Muscle of arm (tissue), 14 donors: Measurements from ENCODE around the gene FUOM. TPM values are rescaled to one million over a fixed set of nuclear protein-coding genes. Genes with fewer than 3 reads are reported as not detected.

Source experiments
- DNase-seq: peaks from one replicate; pipeline ENCODE4 v3.0.0-alpha.2; 2013
- long read RNA-seq, 11 donors: transcript quantifications; one replicate each; lab custom pipeline, GENCODE V29; 2026
- polyA plus RNA-seq, 12 donors: library from polyadenylated mRNA; unstranded; fragments of 120-200 nt; gene quantifications; one replicate each; pipeline ENCODE4 v1.2.1, GENCODE V29; 2013; ENCODE audit not compliant: insufficient read length in 12 of 12

The FUOM gene, protein sequence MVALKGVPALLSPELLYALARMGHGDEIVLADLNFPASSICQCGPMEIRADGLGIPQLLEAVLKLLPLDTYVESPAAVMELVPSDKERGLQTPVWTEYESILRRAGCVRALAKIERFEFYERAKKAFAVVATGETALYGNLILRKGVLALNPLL
- polyA plus RNA-seq = 1 to 10 TPM in 10 of 12 donors, not detected in 2; 3.7 to 7.6 (median 4.7) TPM
- long read RNA-seq, donor 1, transcript FUOM-201 (6 exons, 709 nt) = major isoform, 34 of 44 reads
- long read RNA-seq, donor 1, transcript FUOM-203 (6 exons, 762 nt) = minor isoform, 8 of 44 reads
- long read RNA-seq, donor 1, partial matches to known transcripts = 0 of 44 reads
- long read RNA-seq, donor 1, other reads (novel, unspliced or antisense) = 0 of 44 reads
- long read RNA-seq, donor 2, partial matches to known transcripts = 0 of 2 reads
- long read RNA-seq, donor 2, other reads (novel, unspliced or antisense) = 0 of 2 reads
- long read RNA-seq, donor 3 = 0 reads
- long read RNA-seq, donor 4, partial matches to known transcripts = 0 of 2 reads
- long read RNA-seq, donor 4, other reads (novel, unspliced or antisense) = 0 of 2 reads
- long read RNA-seq, donor 5 = 0 reads
- long read RNA-seq, donor 6, partial matches to known transcripts = 0 of 3 reads
- long read RNA-seq, donor 6, other reads (novel, unspliced or antisense) = 0 of 3 reads
- long read RNA-seq, donor 7, partial matches to known transcripts = 0 of 2 reads
- long read RNA-seq, donor 7, other reads (novel, unspliced or antisense) = 0 of 2 reads
- long read RNA-seq, donor 8, partial matches to known transcripts = 0 of 2 reads
- long read RNA-seq, donor 8, other reads (novel, unspliced or antisense) = 0 of 2 reads
- long read RNA-seq, donor 9, partial matches to known transcripts = 0 of 2 reads
- long read RNA-seq, donor 9, other reads (novel, unspliced or antisense) = 0 of 2 reads
- long read RNA-seq, donor 10, partial matches to known transcripts = 0 of 1 reads
- long read RNA-seq, donor 10, other reads (novel, unspliced or antisense) = 0 of 1 reads
- long read RNA-seq, donor 11, partial matches to known transcripts = 0 of 2 reads
- long read RNA-seq, donor 11, other reads (novel, unspliced or antisense) = 0 of 2 reads

DNA sequence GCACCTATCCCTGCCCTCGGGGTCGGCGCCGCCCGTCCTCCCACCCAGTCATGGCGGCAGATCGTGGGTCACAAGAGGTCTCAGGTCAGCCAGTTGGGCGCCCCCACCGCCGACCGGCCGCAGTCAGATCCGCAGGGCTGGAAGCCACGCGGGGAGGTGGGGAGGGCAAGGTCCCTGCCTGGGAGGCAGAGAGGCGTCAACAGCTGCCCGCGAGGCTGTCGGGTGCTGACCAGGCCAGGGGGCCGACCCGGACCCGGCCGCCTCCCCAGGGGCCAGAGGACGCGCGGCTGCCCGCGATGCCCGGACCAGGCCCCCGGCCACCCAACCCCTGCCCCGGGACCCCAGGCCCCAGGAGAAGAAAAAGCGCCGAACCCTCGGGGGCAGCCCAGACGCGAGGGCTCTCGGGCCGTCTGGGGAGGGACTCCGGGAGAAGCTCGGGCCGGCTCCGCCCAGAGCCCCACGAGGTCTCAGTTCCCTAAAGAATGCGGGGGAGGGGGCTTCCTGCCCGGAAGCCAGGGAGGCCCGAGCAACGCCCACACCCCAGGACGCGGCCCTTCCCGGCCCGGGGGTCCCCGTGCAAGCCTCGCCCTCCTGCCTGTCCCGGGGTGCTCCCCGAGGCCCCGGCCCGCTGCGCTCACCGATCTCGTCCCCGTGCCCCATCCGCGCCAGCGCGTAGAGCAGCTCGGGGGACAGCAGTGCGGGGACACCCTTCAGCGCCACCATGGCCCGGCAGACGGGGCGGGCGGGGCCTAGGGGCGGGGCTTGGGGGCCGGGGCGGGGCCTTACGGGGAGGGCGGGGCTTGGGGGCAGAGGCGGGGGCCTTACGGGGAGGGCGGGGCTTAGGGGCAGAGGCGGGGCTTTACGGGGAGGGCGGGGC is at the start of gene FUOM:
TSS of gene FUOM (minus strand) at position 735 of the 877 bp plus-strand sequence. CDS start at position 723, 12 bp downstream.
- DNase-seq = no peak

DNA sequence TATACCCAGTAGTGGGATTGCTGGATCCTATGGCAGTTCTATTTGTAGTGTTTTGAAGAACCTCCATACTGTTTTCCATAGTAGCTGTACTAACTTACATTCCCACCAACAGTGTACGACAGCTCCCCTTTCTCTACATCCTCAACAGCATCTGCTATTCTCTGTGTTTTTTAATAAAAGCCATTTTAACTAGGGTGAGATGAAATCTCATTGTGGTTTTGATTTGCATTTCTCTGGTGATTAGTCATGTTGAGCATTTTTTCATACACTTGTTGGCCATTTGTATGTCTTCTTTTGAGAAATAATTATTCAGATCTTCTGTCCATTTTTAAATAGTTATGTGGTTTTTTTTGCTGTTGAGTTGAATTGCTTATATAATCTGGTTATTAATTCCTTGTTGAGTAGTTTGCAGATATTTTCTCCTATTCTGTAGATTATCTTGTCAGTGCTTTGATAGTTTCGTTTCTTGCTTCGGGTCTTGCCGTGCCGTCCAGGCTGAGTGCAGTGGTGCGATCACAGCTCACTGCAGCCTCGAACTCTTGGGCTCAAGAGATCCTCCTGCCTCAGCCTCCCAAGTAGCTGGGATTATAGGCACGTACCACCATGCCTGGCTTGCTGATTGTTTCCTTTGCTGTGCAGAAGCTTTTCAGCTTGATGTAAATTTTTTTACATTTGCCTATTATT is 48.2 kb upstream of the FUOM start:
- DNase-seq = no peak

DNA sequence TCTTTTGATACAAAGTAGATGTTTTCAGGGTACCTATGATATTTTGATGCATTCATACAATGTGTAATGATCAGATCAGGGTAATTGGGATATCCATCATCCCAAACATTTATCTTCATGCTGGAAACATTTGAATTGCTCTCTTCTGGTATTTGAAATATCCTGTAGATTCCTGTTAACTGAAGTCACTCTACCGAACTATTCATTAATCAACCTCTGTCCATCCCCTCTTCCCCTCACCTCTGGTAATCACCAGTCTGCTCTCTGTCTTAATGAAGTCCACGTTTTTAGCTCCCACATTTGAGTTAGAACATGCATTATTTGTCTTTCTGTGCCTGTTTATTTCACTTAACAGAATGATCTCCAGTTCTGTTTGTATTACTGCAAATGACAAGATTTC is 47.5 kb upstream of the FUOM start:
- no peak for DNase-seq

DNA sequence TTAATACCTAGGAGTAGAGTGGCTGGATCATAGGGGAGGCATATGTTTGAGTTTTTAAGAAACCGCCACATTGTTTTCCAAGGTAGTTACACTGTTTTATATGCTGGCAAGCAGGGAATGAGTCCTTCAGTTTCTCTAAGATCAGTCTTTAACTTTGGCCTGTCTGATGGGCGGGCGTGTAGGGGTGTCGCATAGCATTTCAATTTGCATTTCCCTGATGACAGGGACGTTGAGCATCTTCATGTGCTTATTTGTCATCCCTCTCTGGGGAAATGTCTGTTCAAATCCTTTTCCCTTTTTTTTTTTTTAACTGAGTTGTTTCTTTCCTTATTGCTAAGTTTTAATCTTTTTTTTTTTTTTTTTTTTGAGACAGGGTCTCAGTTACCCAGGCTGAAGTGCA is 46.0 kb upstream of the FUOM start:
- no peak for DNase-seq

DNA sequence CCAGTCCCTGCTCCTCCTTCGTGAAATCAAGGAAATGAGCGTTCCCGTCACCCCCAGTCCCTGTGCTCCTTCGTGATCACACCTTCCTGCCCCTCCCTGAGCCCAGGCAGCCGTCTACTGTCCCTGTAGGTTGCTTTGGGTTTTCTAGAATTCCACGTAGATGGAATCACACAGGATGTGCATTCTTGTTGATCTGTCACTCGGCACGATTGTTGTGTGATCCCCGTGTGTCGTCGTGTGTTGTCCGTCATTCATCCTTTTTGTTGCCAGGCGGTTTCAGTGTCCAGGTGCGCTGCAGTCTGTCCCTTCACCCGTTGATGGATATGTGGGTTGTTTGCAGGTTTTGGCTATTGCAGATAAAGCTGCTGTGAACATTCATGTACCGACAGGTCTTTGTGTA is 45.5 kb upstream of the FUOM start:
- DNase-seq = no peak

DNA sequence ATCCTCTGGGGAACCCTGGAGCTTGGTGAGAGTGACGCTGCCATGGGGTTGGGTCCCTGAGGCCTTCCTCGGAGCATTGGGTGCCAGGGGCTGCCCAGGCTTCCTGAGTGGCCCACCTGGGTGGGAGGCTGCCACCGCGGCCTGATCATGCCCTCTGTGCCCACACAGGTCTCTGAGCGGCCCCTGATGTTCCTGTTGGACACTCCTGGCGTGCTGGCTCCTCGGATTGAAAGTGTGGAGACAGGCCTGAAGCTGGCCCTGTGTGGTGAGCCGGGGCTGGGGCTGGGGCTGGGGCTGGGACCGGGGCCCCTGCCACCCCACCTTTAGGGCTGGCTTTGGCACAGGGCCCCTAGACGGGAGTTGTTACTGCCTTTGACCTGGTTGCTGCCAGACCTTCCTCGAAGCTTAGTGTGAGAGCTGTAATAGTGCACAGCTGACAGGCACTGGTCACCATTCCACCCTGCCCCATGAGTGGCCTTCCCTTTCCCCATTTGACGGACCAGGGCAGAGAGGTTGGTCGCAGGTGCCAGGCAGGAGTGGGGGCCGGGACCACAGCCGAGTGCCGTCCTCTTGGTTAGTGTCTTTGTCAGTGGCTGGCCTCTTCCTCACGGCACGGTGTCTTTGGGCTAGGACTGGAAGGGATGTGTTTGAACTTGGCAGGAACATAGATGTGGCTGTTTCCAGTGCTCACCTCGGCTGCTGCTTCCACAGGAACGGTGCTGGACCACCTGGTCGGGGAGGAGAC is 44.3 kb upstream of the FUOM start:
- DNase-seq = no peak

DNA sequence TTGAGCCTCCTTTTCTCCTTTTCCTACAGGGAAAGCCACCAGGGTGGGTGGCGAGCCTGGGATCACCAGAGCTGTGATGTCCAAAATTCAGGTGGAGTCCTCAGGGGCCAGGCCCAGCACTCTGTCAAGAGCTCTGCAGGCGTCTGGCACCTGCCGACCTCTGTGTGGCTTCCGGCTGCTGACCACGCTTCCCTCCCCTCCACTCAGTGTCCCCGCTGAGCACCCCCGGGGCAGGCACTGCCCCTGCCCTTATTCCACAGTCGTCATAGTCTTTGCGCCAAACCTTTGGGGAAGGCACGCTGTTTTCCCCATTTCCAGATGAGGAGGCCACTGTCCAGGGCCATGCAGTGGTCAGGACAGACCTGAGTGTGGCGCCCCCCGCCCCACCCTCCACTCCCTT is 43.7 kb upstream of the FUOM start:
- no peak for DNase-seq

DNA sequence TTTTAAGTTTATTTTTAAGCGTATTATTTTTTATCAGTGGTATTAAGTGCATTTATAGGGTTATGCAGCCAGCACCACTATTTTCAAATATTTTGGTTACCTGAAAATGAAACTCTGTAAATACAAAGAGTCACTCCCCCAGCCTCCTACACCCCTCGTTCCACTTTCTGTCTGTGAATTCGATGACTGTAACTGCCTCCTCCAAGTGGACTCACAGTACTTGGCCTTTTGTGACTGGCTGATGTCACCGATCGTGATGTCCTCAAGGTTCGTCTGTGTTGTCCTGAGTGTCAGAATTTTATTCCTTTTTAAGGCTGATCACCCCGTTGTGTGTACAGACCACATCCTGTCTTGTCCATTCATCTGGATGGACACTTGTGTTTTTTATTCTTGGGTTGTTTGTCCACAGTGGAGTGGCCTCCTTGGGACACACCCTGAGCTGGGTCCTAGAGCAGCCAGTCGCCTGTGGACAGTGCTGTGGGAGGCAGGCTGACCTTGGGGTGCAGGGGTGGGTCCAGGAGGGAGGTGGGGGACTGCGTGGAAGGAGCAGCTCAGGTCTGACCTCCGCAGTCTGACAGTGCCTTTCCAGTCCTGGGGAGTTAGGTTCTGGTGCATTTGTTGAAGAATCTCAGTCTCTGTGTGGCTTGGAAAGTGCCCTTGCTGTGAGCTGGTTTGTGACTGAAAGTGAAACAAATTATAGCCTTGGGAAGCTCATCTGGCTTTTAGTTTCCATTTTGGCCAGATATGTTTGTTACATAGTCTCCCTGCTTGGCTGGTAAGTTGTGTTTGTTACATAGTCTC is 43.0 kb upstream of the FUOM start:
- DNase-seq = no peak

DNA sequence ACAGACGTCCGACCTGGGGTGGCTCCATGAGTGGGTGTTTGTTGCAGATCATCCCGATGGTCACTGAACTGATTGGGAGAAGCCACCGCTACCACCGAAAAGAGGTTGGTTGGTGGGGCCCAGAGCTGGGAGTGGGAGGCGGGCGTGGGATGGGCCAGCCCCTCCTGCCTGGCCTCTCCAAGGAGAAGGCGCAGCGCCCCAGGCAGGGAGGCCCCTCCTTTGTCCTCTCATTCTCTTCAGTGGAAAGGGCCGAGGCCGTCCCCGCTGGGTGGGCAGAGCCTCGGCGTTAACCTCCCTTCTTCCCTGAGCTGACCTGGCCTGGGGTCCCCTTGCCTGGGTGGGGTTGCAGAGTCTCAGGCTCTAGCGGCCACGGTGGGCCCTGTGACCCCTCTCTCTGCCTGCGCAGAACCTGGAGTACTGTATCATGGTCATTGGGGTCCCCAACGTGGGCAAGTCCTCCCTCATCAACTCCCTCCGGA is 41.3 kb upstream of the FUOM start:
- no peak for DNase-seq

DNA sequence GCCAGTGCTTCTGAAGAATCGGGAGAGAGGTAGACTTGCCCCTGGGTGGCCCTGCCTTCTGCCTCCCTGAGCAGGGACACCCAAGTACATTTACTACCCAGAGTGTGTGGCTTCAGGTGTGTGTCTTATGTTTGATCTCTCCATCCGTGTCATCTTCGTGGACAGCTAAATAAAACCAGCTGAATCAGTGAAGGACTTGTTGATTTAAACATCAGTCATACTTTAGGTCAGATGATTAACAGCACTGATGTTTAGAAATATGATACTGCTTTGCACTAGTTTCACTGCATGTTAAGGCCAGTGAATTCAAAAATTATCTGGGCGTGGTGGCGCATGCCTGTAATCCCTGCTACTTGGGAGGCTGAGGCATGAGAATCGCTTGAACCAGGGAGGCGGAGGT is 40.1 kb upstream of the FUOM start:
- no peak for DNase-seq

DNA sequence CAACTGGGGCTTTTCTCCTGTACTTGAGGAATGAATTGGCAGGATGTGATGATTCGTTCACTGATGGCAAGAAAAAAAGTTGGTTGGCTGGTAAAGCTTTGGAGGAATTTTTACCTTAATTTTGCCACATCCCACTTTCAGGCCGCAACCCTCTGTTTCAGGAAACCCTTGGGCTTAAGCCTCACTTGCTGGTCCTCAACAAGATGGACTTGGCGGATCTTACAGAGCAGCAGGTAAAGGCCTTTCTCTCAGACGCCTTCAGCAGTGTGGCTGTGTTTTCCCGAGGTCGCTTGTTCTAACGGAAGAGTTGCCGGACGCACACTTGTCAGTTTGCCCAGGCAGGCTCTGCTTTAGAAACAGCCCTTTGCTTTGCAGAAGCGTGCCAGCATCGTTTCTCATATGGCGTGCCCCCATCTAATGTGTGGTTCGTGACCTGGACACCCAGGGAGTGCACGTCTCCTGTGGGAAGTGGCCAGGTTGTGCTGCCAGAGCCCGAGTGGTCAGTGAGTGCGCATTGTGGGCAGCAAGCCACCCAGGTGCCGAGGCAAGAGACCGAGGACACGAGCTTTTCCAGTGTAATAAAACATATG is 38.3 kb upstream of the FUOM start:
- DNase-seq = no peak

DNA sequence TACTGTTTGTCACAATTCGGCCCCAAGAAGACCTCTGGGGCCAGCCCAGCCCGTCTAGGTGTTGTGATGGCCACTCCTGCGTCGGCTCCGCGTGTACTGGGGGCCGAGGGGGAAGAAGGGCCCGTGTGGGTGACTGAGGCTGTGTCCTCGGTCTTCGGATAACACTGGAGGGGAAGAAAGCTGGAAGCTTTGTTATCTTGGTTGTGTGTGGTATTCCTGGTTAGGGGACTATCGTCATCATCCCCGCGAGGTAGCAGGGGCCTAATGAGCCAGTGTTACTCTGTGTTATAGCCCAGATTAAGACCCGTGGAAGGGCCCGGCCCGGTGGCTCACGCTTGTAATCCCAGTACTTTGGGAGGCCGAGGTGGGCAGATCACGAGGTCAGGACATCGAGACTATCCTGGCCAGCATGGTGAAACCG is 37.0 kb upstream of the FUOM start:
- DNase-seq = no peak

DNA sequence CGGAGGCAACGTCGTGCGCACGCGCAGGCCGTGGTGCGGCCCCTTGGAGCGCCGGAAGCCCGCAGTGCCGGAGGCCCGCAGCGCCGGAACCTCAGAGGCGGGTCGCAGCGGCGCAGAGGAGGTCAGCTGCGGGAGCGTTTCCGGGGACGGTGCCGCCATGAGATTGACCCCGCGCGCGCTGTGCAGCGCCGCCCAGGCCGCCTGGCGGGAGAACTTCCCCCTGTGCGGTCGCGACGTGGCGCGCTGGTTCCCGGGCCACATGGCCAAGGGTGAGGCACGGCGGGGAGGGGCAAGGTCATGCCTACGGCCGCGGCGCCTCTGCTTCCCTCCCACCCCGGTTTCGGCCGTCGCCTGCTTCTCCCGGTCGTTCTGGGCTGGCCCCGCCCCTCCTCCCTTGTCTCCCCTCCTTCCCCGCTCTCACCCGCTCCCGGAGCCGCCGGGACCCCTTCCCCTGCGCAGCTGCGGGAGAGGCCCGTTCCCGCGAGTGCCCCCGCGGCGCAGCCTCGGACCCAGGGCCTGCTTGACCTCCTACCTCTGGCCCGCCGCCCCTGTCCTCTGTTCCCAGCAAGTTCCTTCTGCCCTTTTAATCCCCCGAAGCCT is 36.3 kb upstream of the FUOM start, which contains the start of gene MTG1:
TSS of gene MTG1 (plus strand) at position 94 of the 600 bp plus-strand sequence. CDS start at position 158, 64 bp downstream.
- peak; percentile 95 for DNase-seq

DNA sequence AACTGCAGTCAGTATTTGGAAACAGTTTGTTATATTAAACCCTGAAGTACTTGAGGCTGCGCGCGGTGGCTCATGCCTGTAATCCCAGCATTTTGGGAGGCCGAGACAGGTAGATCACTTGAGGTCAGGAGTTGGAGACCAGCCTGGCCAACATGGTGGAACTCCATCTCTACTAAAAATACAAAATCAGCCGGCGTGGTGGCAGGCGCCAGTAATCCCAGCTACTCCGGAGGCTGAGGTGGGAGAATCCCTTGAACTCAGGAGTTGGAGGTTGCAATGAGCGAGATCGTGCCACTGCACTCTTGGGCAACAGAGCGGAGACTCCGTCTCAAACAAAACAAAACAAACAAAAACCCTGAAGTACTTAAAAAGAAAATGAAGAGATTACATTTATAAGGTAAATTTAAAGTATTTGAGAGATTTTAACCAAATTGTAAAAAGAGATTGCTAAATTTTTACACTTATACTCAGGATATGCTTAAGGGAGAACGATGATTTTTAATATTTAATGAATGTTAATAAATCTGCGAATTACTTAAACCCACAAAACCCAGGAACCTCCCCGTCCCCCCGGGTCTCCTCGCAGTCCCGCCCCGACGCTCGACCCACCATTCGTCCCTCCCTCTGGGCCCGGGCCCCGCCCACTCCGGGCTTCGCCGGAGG is 35.7 kb upstream of the FUOM start:
- no peak for DNase-seq

DNA sequence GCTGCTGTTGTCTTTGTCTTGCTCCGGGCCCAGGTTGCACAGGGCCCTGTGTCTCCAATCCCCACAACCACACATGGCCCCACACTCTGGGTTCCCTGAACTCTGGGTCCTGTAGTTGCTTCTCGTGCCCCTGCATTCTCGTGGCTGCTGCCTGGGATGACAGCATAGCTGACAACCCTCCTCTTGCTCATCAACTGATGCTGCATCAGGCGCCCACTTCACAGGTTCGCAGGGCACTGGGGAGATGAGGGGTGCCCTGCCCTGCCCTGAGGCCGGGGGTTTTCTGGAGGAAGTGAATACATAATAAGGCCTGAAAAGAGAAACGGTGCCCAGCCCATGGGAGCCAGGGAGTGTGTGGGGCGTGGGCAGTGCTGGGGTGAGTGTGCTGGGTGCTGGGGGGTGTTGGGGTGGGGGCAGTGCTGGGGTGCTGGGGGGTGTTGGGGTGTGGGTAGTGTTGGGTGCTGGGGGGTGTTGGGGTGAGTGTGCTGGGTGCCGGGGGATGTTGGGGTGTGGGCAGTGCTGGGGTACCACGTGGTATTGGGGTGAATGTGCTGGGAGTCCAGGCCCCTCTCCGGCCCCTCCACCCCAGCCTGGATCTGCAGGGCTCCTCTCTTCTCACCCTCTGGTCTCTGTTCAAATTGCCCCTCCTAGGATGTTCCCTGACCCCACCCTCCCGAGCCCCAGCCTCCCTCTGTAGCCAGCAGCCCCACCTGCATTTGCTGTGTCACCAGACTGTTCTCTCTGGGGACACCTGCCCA is 34.1 kb upstream of the FUOM start:
- DNase-seq = no peak

DNA sequence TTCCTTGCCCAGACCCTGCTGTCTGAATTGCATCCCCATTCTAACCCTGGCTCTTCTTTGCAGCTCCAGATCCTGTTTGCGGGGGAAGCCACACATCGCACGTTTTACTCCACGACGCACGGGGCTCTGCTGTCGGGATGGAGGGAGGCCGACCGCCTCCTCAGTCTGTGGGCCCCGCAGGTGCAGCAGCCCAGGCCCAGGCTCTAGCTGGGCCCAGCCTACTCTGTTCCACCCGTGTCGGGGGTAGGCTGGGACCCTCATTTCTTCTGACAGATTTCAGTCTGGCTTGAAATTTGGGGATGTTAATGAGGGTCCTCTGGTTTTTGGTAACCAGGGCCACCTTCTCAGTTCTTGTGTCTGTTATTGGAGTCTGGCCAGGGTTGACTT is 33.4 kb upstream of the FUOM start:
- no peak for DNase-seq
